ENCODE measurements around the gene TAS2R1. TPM values are rescaled to one million over a fixed set of nuclear protein-coding genes. Genes with fewer than 3 reads are reported as not detected.

Gene TAS2R1
- polyA plus RNA-seq, 2 of the 4 experiments (the other 2 are of a cell fraction), result not detected

DNA sequence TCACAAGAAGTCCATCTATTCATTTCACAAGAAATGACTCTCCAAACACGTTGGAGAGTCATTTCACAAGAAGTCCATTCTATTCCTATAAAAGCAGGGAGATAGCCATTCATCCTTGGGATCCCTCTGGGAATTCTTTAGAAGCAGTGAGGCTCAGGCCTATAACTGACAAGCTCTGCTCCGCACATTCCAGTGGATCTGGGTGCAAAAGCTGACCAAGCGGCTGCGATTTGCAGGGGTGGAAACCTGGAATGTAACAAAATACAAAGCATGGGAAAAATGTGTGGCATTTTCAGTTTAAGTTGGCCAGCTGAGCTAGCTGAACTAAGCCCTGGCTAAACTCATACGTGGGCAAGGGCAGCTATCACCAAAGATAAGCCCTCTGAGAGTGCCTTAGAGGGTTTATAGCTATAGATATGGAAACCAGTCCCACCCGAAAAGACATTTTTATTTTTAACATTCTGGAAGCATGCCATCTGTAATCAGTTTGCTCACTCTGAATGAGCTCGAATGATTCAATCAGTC, 8.7 kb downstream of the TAS2R1 start:
- H3K4me2 ChIP-seq, result no peak overlapping the region
- TF ChIP-seq REST (IDR thresholded peaks at IDR 0.05) (no peak), FOXS1 (CRISPR knock-in tag; IDR thresholded peaks at IDR 0.05) (no peak), ZNF302 (CRISPR knock-in tag; IDR thresholded peaks at IDR 0.05) (no peak), ZC3H11A (IDR thresholded peaks at IDR 0.05) (no peak), HDAC2 (IDR thresholded peaks at IDR 0.05) (no peak), KDM1A (IDR thresholded peaks at IDR 0.05; ENCODE audit: low read depth) (no peak), JUN (IDR thresholded peaks at IDR 0.05) (no peak), CBX2 (IDR thresholded peaks at IDR 0.05; ENCODE audit: borderline replicate concordance, low read depth) (no peak), RARB (CRISPR knock-in tag; IDR thresholded peaks at IDR 0.05) (no peak), HOXA7 (CRISPR knock-in tag; IDR thresholded peaks at IDR 0.05) (no peak), BHLHE40 (IDR thresholded peaks at IDR 0.05; ENCODE audit: low read depth, low read length) (no peak), CHD2 (IDR thresholded peaks at IDR 0.05; ENCODE audit: low read length, partially characterized antibody) (no peak), POLR2AphosphoS2 (conservative IDR thresholded peaks at IDR 0.05; ENCODE audit: low read length) (no peak), ELK1 (IDR thresholded peaks at IDR 0.05; ENCODE audit: low read depth, low read length) (no peak), RAD21 (conservative IDR thresholded peaks at IDR 0.05 in 1 of 2, IDR thresholded peaks at IDR 0.05 in 1 of 2) (no peak)
- TF ChIP-seq, protein P1, sequence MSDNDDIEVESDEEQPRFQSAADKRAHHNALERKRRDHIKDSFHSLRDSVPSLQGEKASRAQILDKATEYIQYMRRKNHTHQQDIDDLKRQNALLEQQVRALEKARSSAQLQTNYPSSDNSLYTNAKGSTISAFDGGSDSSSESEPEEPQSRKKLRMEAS (IDR thresholded peaks at IDR 0.05), result no peak
- TF ChIP-seq, protein P2, sequence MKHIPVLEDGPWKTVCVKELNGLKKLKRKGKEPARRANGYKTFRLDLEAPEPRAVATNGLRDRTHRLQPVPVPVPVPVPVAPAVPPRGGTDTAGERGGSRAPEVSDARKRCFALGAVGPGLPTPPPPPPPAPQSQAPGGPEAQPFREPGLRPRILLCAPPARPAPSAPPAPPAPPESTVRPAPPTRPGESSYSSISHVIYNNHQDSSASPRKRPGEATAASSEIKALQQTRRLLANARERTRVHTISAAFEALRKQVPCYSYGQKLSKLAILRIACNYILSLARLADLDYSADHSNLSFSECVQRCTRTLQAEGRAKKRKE (CRISPR knock-in tag; IDR thresholded peaks at IDR 0.05; ENCODE audit: low read depth), result no peak
- TF ChIP-seq, protein P3, sequence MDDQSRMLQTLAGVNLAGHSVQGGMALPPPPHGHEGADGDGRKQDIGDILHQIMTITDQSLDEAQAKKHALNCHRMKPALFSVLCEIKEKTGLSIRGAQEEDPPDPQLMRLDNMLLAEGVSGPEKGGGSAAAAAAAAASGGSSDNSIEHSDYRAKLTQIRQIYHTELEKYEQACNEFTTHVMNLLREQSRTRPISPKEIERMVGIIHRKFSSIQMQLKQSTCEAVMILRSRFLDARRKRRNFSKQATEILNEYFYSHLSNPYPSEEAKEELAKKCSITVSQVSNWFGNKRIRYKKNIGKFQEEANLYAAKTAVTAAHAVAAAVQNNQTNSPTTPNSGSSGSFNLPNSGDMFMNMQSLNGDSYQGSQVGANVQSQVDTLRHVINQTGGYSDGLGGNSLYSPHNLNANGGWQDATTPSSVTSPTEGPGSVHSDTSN (IDR thresholded peaks at IDR 0.05), result no peak
- whole genome bisulfite sequencing (ENCODE audit: missing lambda C conversion rate), result 10% methylated on average over 7 of the region's 7 CpGs
- FAIRE-seq (no peak), ATAC-seq (no peak), DNase-seq (ENCODE audit: low read depth in 1 of 2, low spot score in 1 of 2) (no peak)
- no peaks in the 10 kb centered on the region for H3K4me1 ChIP-seq
- no peak overlapping the region for H3K27ac ChIP-seq
- no peaks in the 10 kb centered on the region for H3K9me3 ChIP-seq
- no peak overlapping the region for H3K4me3 ChIP-seq
- ChIA-PET CTCF (no interaction called here), POLR2A (no interaction called here)

GRCh38 chr5:9619331-9620092, 10.6 kb downstream of the TAS2R1 start:
- WGBS (ENCODE audit: missing lambda C conversion rate), result 0% methylated on average over 5 of the region's 5 CpGs
- ChIA-PET POLR2A (no interaction called here), CTCF (no interaction called here)
- no peak for DNase-seq (ENCODE audit: low read depth in 1 of 2, low spot score in 1 of 2)
- Histone ChIP-seq H3K9me3 (no peaks in the 10 kb centered on the region), H3K27ac (no peak overlapping the region), H3K4me1 (no peaks in the 10 kb centered on the region), H3K4me3 (no peak overlapping the region), H3K4me2 (no peak overlapping the region)
- no peak for FAIRE-seq
- ATAC-seq, result no peak
- TF ChIP-seq CBX2 (IDR thresholded peaks at IDR 0.05; ENCODE audit: borderline replicate concordance, low read depth) (no peak), SMC3 (IDR thresholded peaks at IDR 0.05) (no peak), JUN (IDR thresholded peaks at IDR 0.05) (no peak), MYC (IDR thresholded peaks at IDR 0.05; ENCODE audit: borderline replicate concordance, low read length) (no peak), SREBF2 (IDR thresholded peaks at IDR 0.05) (no peak), CEBPB (IDR thresholded peaks at IDR 0.05) (no peak), RAD21 (conservative IDR thresholded peaks at IDR 0.05 in 1 of 2, IDR thresholded peaks at IDR 0.05 in 1 of 2) (no peak), HOXB5 (CRISPR knock-in tag; IDR thresholded peaks at IDR 0.05) (no peak), POLR2AphosphoS2 (conservative IDR thresholded peaks at IDR 0.05; ENCODE audit: low read length) (no peak), EHF (CRISPR knock-in tag; IDR thresholded peaks at IDR 0.05) (no peak), ELK1 (IDR thresholded peaks at IDR 0.05; ENCODE audit: low read depth, low read length) (no peak)
- TF ChIP-seq, protein P4, sequence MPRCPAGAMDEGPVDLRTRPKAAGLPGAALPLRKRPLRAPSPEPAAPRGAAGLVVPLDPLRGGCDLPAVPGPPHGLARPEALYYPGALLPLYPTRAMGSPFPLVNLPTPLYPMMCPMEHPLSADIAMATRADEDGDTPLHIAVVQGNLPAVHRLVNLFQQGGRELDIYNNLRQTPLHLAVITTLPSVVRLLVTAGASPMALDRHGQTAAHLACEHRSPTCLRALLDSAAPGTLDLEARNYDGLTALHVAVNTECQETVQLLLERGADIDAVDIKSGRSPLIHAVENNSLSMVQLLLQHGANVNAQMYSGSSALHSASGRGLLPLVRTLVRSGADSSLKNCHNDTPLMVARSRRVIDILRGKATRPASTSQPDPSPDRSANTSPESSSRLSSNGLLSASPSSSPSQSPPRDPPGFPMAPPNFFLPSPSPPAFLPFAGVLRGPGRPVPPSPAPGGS (IDR thresholded peaks at IDR 0.05), result no peak
- TF ChIP-seq, protein P2 (CRISPR knock-in tag; IDR thresholded peaks at IDR 0.05; ENCODE audit: low read depth), result no peak
